Activated CD8-positive, alpha-beta memory T cell treated with anti-CD3 and anti-CD28 coated beads, Interleukin-2, amount 10 ng/mL, durations not matched to agents 7 days and 5 days (primary cell): ENCODE measurements around the gene MICALL1. TPM values are rescaled to one million over a fixed set of nuclear protein-coding genes. Genes with fewer than 3 reads are reported as not detected.

Experiments used
- ATAC-seq: fragments of 150-1000 bp; cut with Tn5 transposase; one replicate; pipeline ENCODE4 v1.10.0; 2021; ENCODE audit warnings: moderate library complexity
- CTCF ChIA-PET: fragments of 350-600 bp; sonication (Branson Sonifier 250); formaldehyde crosslinking; loops from one replicate; lab custom pipeline; 2021; ENCODE audit warnings: antibody characterized with exemption; lab: Charles Lee
- DNase-seq: peaks from one replicate; pipeline ENCODE4 v3.0.0-alpha.2; 2020
- H3K27ac Mint-ChIP-seq: one replicate; pipeline ENCODE4 v1.8.0; 2021; ENCODE audit warnings: mild to moderate bottlenecking, mixed read lengths
- H3K27me3 Mint-ChIP-seq: one replicate; pipeline ENCODE4 v1.8.0; 2021; ENCODE audit warnings: mixed read lengths
- H3K36me3 Mint-ChIP-seq: one replicate; pipeline ENCODE4 v1.8.0; 2021; ENCODE audit warnings: mild to moderate bottlenecking, mixed read lengths
- H3K4me1 Mint-ChIP-seq: one replicate; pipeline ENCODE4 v1.8.0; 2021; ENCODE audit warnings: mixed read lengths
- H3K4me3 Mint-ChIP-seq: one replicate; pipeline ENCODE4 v1.8.0; 2021; ENCODE audit warnings: mild to moderate bottlenecking, moderate library complexity, mixed read lengths
- H3K9me3 Mint-ChIP-seq: one replicate; pipeline ENCODE4 v1.8.0; 2022; ENCODE audit warnings: low read depth, mixed read lengths
- microRNA-seq: library from miRNA; unstranded; fragments of <30 nt; microRNA quantifications from one replicate; pipeline ENCODE4 v1.2.0, GENCODE V29; 2022
- total RNA-seq, 2 experiments: library from RNA; stranded (reverse); gene quantifications; one replicate each; pipeline ENCODE4 v1.2.3, GENCODE V29; 2021

MICALL1 gene
- total RNA-seq, 2 experiments from 2014 or later, result 19.7 to 23.1 TPM

DNA sequence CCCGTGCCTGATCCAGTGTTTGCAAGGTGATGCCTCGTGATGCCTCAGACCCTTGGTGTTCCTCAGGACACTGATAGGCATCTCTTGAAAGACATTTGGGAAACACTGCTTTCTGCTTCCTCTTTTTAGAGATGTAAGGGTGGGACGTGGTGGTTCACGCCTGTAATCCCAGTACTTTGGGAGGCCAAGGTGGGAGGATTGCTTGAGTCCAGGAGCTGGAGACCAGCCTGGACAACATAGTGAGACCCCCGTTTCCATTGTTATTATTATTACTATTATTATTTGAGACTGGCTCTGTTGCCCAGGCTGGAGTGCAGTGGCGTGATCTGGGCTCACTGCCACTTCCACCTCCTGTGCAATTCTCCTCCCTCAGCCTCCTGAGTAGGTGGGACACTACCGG, 84.8 kb downstream of the MICALL1 start:
- no peaks in the 10 kb centered on the region for H3K27me3 Mint-ChIP-seq
- no peak for DNase-seq
- H3K4me3 Mint-ChIP-seq, result no peak overlapping the region
- H3K4me1 Mint-ChIP-seq, result peaks cover 6% of the 10 kb centered on the region
- CTCF ChIA-PET, result no interaction called here
- no peaks in the 10 kb centered on the region for H3K9me3 Mint-ChIP-seq
- no peak for ATAC-seq
- H3K27ac Mint-ChIP-seq, result no peak overlapping the region
- no peaks in the 10 kb centered on the region for H3K36me3 Mint-ChIP-seq

DNA sequence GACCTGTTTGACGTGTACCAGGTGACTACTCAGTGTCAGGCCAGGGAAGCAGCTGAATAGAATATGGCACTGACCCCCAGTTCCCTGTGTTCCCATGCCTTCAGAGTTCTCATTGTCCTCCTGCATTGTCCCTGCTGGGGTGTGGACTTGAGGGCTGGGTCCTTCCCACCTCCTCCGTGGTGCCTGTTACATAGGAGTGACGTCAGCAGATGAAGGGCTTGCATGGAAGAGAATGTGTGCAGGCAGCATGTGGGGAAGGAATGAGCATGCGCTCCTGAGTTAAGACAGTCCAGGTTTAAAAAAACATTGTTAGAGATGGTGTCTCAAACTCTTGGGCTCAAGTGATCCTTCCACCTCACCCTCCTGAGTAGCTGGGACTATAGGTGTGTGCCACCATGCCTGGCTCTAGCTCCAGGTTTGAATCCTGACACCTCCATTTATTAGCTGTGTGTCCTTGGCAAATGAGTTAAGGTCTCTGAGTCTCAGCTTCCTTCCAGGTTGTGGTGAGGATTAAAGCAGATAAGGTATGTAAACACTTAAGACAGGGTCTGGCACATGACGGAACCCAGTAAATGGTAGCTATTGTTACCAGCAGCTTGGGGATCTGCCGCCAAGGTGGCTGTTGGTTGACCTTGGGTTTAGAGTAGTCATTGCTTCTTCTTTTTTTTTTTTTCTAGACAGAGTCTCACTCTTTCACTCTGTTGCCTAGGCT, 85.8 kb downstream of the MICALL1 start:
- H3K4me1 Mint-ChIP-seq, result peaks cover 6% of the 10 kb centered on the region
- ATAC-seq (no peak), DNase-seq (no peak)
- H3K9me3 Mint-ChIP-seq, result no peaks in the 10 kb centered on the region
- no peak overlapping the region for H3K4me3 Mint-ChIP-seq
- no peaks in the 10 kb centered on the region for H3K36me3 Mint-ChIP-seq
- H3K27ac Mint-ChIP-seq, result no peak overlapping the region
- no peaks in the 10 kb centered on the region for H3K27me3 Mint-ChIP-seq
- CTCF ChIA-PET, result interaction anchor here (0.6 kb wide), 2 partner anchors 21 to 26 kb away, joined by 3 read pairs; no protein-coding TSS in a partner anchor

Small RNAs within 50 kb of the gene (microRNA-seq; reads per million reads assigned to microRNA genes)
- gene MIR4534 (not detected), gene MIR6820 (2.6 reads per million)

Other genes starting within 250 kb of the MICALL1 start
- 10 to 100 TPM; 25.9 to 32.6 TPM for gene PDXP, start 247.6 kb upstream of the MICALL1 start, total RNA-seq
- gene LGALS1, start 230.7 kb upstream of the MICALL1 start, total RNA-seq, result 1,000 to 10,000 TPM; 1,392 to 1,515 TPM
- 10 to 100 TPM; 49.9 to 53.3 TPM for gene NOL12, start 220.0 kb upstream of the MICALL1 start, total RNA-seq
- 10 to 100 TPM; 42.0 to 55.2 TPM for gene TRIOBP, start 209.2 kb upstream of the MICALL1 start, total RNA-seq
- 10 to 100 TPM; 14.9 to 18.3 TPM for gene GCAT, start 98.4 kb upstream of the MICALL1 start, total RNA-seq
- not detected for gene GALR3, start 82.9 kb upstream of the MICALL1 start, total RNA-seq
- 10 to 100 TPM; 27.2 to 31.2 TPM for gene ANKRD54, start 62.0 kb upstream of the MICALL1 start, total RNA-seq
- 100 to 1,000 TPM; 218 to 370 TPM for gene EIF3L, start 56.9 kb upstream of the MICALL1 start, total RNA-seq
- gene C22orf23, start 47.3 kb downstream of the MICALL1 start, total RNA-seq, result under 1 TPM in 1 of 2 experiments, not detected in 1; 0.21 TPM
- gene POLR2F, start 47.4 kb downstream of the MICALL1 start, total RNA-seq, result 10 to 100 TPM; 77.4 to 81.0 TPM
- not detected for gene SOX10, start 78.3 kb downstream of the MICALL1 start, total RNA-seq
- 10 to 100 TPM; 12.5 to 15.9 TPM for gene PICK1, start 151.1 kb downstream of the MICALL1 start, total RNA-seq
- not detected for gene SLC16A8, start 177.9 kb downstream of the MICALL1 start, total RNA-seq
- under 1 TPM; 0.37 to 0.70 TPM for gene BAIAP2L2, start 204.4 kb downstream of the MICALL1 start, total RNA-seq